Sciatic nerve (tissue), 2 donors: ENCODE measurements around the gene MYO1E. TPM values are rescaled to one million over a fixed set of nuclear protein-coding genes. Genes with fewer than 3 reads are reported as not detected.
A peak's percentile ranks its signal among the peaks of the same experiment; 100 is the strongest.
"Not testable (repeated sequence)": the region's sequence is repeated elsewhere in the genome, so short reads cannot be mapped to it uniquely, and the experiment has no call there.

Experiments used
- ATAC-seq: fragments of 200-7000 bp; cut with Tn5 transposase; one replicate; pipeline ENCODE4 v1.9.1; 2020; ENCODE audit warnings: mild to moderate bottlenecking, moderate library complexity
- DNase-seq: peaks from one replicate; pipeline ENCODE4 v3.0.0-alpha.2; 2020; ENCODE audit warnings: low spot score
- intact Hi-C: fragments of 100-400 bp; cut with DNase I; formaldehyde crosslinking; loops from one replicate; pipeline ENCODE4 v1.14.2; 2022
- total RNA-seq: library from RNA; stranded (reverse); fragmentation: NEBNext Ultra II Directional; extraction: Animal tissue kit (Norgen Biotek cat#: 25700); gene quantifications from one replicate; pipeline ENCODE4 v1.2.1, GENCODE V29; 2021
- donor health status: DM: no; HTN: no; CAD: no.
- donor health status: DM: no; HTN: no; CAD: no.

MYO1E gene
- total RNA-seq, 1 donor from 2014 or later = 146 TPM

GRCh38 chr15:59280292-59280691 is 92.4 kb downstream of the MYO1E start:
- DNase-seq, intact Hi-C loops, ATAC-seq: not testable (repeated sequence)

GRCh38 chr15:59279023-59279422 is 93.6 kb downstream of the MYO1E start:
- intact Hi-C loops = no loop called here

DNA sequence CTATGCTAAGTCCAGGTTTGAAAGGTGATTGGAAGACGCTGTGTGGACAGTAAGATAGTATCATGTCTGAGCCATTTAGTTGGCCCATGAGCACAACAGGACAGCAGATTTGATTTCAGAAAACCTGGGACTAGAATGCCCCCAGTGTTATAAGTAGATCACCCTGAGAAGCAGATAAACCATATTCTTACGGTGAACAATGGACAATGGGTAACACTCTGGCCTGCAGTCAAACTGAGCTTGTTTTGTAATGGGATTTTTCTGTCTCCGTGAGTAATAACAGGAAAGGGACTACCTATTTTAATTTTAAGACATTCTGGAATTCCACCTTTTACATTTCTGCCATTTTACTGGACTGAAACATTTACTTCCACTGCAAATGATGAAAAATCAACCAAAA is 94.6 kb downstream of the MYO1E start:
- no peak for DNase-seq
- intact Hi-C loops = no loop called here
- no peak for ATAC-seq

More at GRCh38 chr15:59279023-59279422, 93.6 kb downstream of the MYO1E start:
- ATAC-seq (no peak), DNase-seq (no peak)

DNA sequence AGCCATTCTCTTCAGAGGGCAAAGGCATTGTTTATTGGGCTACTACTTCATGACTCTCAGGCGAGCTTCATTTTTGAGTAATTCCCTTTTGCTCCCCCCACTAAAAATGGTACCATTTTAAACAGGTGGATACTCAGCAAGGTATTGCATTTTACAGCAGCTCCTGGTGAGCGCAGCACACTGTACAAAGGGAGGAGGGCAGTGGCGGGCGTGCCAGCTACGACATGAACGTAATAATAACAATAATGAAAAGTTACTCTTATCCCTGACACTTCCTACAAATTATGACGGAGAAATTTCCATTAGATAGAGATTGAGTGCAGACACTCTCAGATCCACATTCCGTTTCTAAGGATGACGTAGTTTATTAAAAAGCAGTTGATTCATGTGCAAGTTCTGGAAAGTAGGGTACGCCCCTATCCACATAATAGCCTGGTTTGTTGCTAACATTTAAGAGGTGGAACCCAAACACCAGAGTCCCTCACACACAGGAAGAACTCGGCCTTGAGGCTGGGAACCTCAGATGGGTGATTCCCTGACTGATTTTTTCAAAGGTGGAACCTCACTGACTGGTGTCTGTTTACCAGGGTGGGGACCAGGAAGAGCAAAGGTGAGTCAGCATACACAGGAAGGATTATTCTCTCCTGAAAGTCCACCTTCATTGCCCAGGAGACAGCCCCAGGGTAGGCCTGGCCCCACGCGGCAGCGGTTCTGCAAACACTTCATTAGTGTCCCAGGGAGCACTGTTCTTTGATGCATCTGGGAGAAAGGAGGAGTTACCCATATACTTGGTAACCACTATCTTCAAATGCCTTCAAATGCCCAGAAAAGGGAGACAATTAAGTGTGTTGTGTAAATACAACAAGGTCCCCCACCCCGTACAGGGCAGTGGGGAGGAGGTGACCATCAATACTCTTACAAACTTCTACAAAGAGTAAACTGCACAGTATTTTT is 96.2 kb downstream of the MYO1E start:
- intact Hi-C loops = no loop called here
- no peak for DNase-seq
- ATAC-seq = no peak

DNA sequence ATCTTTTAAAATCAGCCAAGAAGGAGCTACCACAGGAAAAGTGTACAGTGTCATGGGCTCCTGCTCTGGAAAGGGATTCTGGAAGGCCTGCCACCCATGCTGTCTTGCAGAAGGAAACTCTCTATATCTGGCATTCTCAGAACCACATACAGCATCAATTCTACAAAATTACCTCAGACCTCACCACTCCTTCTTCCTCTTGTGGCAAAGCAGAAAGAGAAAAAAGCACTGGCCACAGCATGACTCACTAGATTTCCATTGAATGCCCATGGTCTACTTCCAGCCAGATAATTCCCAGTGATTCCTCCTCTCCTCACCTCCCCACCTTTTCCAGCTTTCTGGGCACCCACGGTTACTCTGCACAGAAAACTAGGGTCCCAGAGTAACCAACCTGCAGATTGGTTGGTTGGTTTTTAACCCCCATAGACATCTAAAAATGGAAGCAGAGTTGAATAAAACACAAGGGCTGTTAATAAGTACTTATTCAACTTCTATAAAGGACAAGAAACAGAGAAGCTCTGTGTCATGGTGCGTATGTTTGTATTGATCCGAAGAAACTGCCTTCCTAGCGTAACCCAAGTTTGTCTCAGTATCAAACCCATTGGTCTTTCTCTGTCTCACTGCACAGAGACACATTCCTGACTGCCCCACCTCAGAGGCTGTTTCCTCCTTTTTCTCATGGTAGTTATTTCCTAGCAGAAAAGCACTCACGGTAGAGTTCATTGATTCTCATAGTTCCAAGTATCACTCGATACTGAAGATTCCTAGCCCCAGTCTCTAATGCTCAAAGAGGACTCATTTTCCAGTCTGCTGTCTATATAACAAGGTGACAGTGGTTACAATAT is 98.3 kb downstream of the MYO1E start:
- DNase-seq = no peak
- no peak for ATAC-seq
- intact Hi-C loops = no loop called here

DNA sequence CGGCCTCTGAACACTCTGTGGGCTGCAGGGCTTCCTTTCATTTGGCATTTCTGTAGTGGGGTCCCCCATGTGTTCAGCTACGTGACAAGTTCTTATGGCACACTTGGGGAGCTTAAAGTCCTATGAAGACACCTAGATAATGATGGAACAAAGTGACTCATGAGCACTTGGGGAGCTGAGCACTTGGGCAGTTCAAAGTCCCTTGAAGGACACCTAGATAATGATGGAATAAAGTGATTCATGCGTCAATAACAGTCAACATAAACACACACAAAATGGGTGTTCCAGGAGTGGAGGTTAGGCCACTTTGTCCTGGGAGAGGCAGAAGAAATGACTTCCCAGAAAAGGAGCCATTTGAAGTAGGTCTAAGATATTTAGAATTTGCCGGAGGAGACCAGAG is 99.4 kb downstream of the MYO1E start:
- DNase-seq (no peak), ATAC-seq (no peak)
- intact Hi-C loops = no loop called here

DNA sequence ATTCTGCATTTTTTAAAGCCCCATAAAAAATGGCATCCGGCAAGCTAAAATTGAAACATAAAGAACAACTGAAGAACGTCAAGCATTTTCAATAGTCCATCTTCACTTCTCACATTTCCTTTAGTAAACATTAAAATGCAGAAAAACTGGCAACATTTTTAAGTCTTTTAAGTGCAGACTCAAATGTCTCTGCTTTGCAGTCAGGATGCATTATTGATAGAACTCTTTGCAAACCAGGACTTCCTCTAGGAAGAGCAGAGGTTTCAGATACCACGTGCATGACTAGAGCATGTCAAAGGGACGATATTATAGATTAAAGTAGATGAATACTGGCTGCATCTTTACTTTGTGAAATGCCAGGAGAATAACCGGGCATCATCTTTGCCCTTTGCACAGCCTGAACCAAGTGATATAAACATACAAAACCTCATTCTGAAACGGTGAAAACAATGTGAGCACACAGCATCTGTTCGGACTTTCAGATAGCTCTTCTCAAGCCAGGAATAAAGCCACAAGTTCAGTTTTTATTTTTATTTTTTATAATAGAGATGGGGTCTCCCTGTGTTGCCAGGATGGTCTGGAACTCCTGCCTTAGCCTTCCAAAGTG is 101.0 kb downstream of the MYO1E start:
- ATAC-seq (no peak), DNase-seq (no peak)
- intact Hi-C loops = no loop called here

DNA sequence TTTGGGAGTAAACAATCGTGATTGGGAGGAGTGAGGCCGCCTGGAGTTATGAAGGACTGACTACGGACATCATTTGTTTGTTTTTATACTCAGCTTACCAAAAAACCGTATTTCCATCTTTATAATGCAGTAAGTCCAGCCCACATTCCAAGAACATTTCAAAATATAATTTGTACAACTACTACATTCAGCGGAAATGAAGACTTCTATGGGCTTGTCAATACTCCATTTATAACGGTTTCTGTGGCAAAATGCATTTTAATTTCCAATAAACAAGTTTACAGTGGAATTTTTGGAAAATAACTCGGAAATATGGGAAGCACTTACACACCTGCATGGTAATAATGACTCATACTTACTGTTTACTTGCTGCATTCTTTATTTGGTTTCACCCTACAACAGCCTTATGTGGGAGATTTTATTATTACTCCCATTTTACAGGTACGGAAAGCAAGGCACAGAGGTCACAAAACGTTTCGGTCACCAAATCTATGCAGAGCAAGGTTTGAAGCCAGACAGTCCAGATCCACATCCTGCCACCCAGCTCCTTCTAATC is 103.7 kb downstream of the MYO1E start:
- no peak for DNase-seq
- intact Hi-C loops = no loop called here
- no peak for ATAC-seq

- no peak for DNase-seq
- intact Hi-C loops = no loop called here
- no peak for ATAC-seq
These were observed 104.4 kb downstream of the MYO1E start for GRCh38 chr15:59268168-59268851.

DNA sequence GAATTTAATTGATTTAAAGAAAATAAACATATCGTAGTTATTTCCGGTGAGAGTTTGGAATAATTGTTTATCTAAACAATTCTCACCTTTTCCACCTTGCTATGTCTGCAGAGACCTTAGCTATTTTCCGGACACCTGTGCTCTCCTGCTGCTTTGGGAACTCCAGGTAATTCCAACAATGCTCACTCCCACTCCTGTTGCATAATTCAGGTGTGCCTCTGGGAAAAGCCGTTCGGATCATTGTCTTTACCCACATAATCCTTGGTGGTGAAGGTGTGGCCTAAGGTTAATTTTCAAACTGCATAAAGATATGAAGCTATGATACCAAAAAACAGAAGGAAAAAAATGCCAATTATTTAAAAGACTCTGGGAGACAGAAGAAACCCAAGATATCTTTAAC is 106.6 kb downstream of the MYO1E start:
- ATAC-seq (no peak), DNase-seq (no peak)
- intact Hi-C loops = no loop called here

DNA sequence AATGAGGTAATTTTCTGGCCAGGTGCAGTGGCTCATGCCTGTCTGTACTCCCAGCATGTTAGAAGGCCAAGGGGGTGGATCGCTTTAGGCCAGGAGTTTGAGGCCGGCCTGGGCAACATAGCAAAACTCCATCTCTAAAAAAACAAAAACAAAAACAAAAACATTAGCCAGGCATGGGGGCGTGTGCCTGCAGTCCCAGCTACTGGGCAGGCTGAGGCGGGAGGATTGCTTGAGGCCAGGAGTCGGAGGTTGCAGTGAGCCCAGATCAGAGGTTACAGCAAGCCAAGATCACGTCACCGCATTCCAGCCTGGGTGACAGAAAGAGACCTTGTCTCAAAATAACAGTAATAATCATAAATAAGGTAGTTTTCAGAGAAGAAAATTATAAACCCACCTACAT is 110.4 kb downstream of the MYO1E start:
- no peak for DNase-seq
- intact Hi-C loops = no loop called here
- ATAC-seq = no peak

- DNase-seq (no peak), ATAC-seq (peak; percentile 80)
- intact Hi-C loops = no loop called here
These were observed 112.6 kb downstream of the MYO1E start for GRCh38 chr15:59260090-59260489.

DNA sequence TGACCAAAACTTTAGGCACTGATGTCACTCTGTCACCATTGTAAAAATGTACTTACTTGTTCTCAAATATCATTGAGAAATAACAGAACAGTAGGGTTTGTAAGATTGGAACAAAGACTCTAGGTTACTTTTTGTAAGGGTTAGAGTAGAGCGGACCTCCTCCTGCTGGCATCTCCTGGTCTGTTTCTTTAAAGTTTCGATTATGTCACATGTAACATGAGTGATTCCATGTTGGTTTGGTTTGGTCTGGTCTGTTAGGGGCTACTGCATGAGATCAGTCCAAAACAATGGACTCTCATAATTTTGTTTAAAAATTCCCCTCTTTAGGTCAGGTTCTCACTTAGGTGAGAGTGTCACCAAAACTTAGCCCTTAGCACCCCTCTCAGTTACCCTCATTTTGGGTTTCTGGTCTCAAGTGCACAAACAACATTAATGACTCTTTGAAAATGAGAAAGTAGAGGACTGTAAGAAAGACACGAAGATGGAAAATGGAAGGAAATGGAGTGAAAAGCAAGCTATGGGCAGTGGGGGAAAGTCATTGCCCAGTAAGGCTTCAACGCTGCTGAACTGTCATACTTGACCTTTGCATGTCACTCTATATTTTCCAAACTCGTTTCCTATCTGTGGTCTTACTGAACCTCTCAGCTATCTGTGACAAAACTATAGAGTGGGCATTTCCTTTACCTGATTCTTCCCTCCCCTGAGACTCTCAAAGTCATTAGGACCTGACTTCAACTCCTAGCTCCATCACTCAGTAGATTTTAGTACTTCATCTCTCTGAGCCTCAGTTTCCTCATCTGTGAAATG is 113.3 kb downstream of the MYO1E start:
- intact Hi-C loops = no loop called here
- DNase-seq (no peak), ATAC-seq (no peak)

GRCh38 chr15:59258317-59258716 is 114.4 kb downstream of the MYO1E start:
- intact Hi-C loops = no loop called here
- no peak for ATAC-seq

GRCh38 chr15:59257140-59257539 is 115.5 kb downstream of the MYO1E start:
- no peak for DNase-seq
- intact Hi-C loops = no loop called here
- ATAC-seq = no peak

More at GRCh38 chr15:59258317-59258716, 114.4 kb downstream of the MYO1E start:
- no peak for DNase-seq

DNA sequence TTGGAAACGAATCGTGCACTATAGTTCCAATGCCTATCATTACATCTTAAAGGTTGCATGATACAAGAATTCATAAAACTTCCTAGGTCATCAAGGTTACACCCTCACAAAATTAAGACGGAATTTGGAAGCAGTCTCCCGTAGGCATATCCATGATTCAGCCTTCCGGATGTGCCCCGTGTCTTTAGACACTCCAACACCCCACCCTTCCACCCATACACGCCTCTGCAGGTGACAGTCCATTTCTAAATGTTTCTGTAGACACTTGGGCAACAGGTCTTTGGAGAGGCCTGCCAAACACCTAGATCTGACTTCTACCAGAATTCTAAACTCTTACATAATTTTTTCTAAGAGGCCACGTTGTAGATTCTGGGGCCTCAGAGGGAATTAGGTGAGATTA is 116.2 kb downstream of the MYO1E start:
- ATAC-seq = no peak
- DNase-seq = no peak
- intact Hi-C loops = no loop called here

- intact Hi-C loops = no loop called here
- DNase-seq (no peak), ATAC-seq (no peak)
These were observed 116.9 kb downstream of the MYO1E start for GRCh38 chr15:59255680-59256336.
